Measurements from ENCODE around the gene TRIM16. TPM values are rescaled to one million over a fixed set of nuclear protein-coding genes. Genes with fewer than 3 reads are reported as not detected.
"Not testable (repeated sequence)": the region's sequence is repeated elsewhere in the genome, so short reads cannot be mapped to it uniquely, and the experiment has no call there.

The TRIM16 gene
- total and polyA plus RNA-seq, 2 of the 4 experiments (the other 2 are of a cell fraction): 22.3 to 52.5 TPM

GRCh38 chr17:15591986-15592385 is 92.1 kb downstream of the TRIM16 start:
- H3K9me1 ChIP-seq (ENCODE audit: insufficient read depth, low read length); H2AK9ac ChIP-seq (replicated peaks; ENCODE audit: low read depth, low read length, poor library complexity); DNase-seq; H2BK20ac ChIP-seq (ENCODE audit: low read depth, low read length); H3K4ac ChIP-seq (ENCODE audit: low read depth, low read length); H4K8ac ChIP-seq (ENCODE audit: low read depth in 2 of 2, low read length in 2 of 2); H4K5ac ChIP-seq (ENCODE audit: low read depth, low read length); in situ Hi-C loops (cut with MboI; ENCODE audit: low sequenced_read_pairs); H2BK5ac ChIP-seq (ENCODE audit: low read depth, low read length, poor library complexity, severe bottlenecking); CTCF ChIA-PET; H3K9ac ChIP-seq (ENCODE audit: low read depth, low read length); H3K14ac ChIP-seq (replicated peaks; ENCODE audit: low read depth, low read length); H2BK15ac ChIP-seq (ENCODE audit: low read depth, low read length); H3K36me3 ChIP-seq (ENCODE audit: control insufficient read depth, insufficient read depth, low read length); H2AFZ ChIP-seq (replicated peaks; ENCODE audit: low read length, poor library complexity); H3K56ac ChIP-seq (ENCODE audit: extremely low read depth, insufficient read depth, low read length); POLR2A ChIA-PET (ENCODE audit: unreplicated experiment); H3K4me2 ChIP-seq (ENCODE audit: low read depth, low read length); H3K79me1 ChIP-seq (ENCODE audit: low read depth in 1 of 2, low read length in 2 of 2); H4K91ac ChIP-seq (ENCODE audit: insufficient read depth, low read depth, low read length); H4K20me1 ChIP-seq (ENCODE audit: insufficient read depth, low read length); H2BK120ac ChIP-seq (ENCODE audit: low read depth, low read length); H3K9me3 ChIP-seq (ENCODE audit: control insufficient read depth, insufficient read depth, low read length); dilution Hi-C loops (cut with HindIII; ENCODE audit: low sequenced_read_pairs, unreplicated experiment); H3K4me3 ChIP-seq (ENCODE audit: insufficient read depth, low read depth, low read length); H3K27ac ChIP-seq (ENCODE audit: insufficient read depth, low read length); BruUV-seq (replicated peaks); H3K18ac ChIP-seq (ENCODE audit: low read depth, low read length); intact Hi-C loops (cut with micrococcal nuclease); H3K4me1 ChIP-seq (ENCODE audit: control insufficient read depth, insufficient read depth, low read length); ATAC-seq (ENCODE audit: low read depth); H3K23ac ChIP-seq (ENCODE audit: low read depth, low read length); H2AK5ac ChIP-seq (ENCODE audit: low read depth, low read length); H3K27me3 ChIP-seq (ENCODE audit: control insufficient read depth, insufficient read depth, low read length): not testable (repeated sequence)
- WGBS, 2 experiments (ENCODE audit: extremely low coverage in 2 of 2, insufficient read length in 1 of 2): no CpG with 5 or more reads among the region's 5 CpGs

DNA sequence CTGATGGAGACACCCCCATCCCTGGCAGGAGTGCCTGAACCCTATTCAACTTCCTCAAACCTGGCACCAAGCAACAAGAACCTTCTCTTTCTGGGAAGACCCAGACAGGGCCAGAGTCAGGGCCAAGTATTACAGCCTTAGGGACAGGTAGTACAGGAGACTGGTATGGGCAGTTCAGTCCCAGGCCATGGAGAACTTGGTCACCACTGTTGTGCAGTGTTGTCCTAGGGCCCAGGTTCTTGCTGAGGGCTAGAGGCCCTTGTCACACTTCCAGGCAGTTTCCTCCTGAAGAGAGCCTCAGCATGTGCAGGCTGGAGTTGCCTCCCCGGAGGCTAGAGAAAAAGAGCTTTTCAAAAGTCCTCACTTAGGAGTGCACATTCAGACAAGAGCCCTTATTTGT is 93.3 kb downstream of the TRIM16 start:
- H2BK5ac ChIP-seq (ENCODE audit: low read depth, low read length, poor library complexity, severe bottlenecking); H4K5ac ChIP-seq (ENCODE audit: low read depth, low read length); H3K36me3 ChIP-seq (ENCODE audit: control insufficient read depth, insufficient read depth, low read length); dilution Hi-C loops (cut with HindIII; ENCODE audit: low sequenced_read_pairs, unreplicated experiment); H2BK15ac ChIP-seq (ENCODE audit: low read depth, low read length); H4K91ac ChIP-seq (ENCODE audit: insufficient read depth, low read depth, low read length); H3K79me1 ChIP-seq (ENCODE audit: low read depth in 1 of 2, low read length in 2 of 2); H2AK5ac ChIP-seq (ENCODE audit: low read depth, low read length); H3K4me2 ChIP-seq (ENCODE audit: low read depth, low read length); BruUV-seq (replicated peaks); ATAC-seq (ENCODE audit: low read depth); H3K23ac ChIP-seq (ENCODE audit: low read depth, low read length); H3K4me3 ChIP-seq (ENCODE audit: insufficient read depth, low read depth, low read length); H2BK20ac ChIP-seq (ENCODE audit: low read depth, low read length); H3K4me1 ChIP-seq (ENCODE audit: control insufficient read depth, insufficient read depth, low read length); H4K20me1 ChIP-seq (ENCODE audit: insufficient read depth, low read length); CTCF ChIA-PET; H3K9me3 ChIP-seq (ENCODE audit: control insufficient read depth, insufficient read depth, low read length); H4K8ac ChIP-seq (ENCODE audit: low read depth in 2 of 2, low read length in 2 of 2); H2AK9ac ChIP-seq (replicated peaks; ENCODE audit: low read depth, low read length, poor library complexity); H3K27ac ChIP-seq (ENCODE audit: insufficient read depth, low read length); H3K56ac ChIP-seq (ENCODE audit: extremely low read depth, insufficient read depth, low read length); H2BK120ac ChIP-seq (ENCODE audit: low read depth, low read length); H3K18ac ChIP-seq (ENCODE audit: low read depth, low read length); H3K27me3 ChIP-seq (ENCODE audit: control insufficient read depth, insufficient read depth, low read length); in situ Hi-C loops (cut with MboI; ENCODE audit: low sequenced_read_pairs); POLR2A ChIA-PET (ENCODE audit: unreplicated experiment); H3K9me1 ChIP-seq (ENCODE audit: insufficient read depth, low read length); intact Hi-C loops (cut with micrococcal nuclease); H3K9ac ChIP-seq (ENCODE audit: low read depth, low read length); H3K14ac ChIP-seq (replicated peaks; ENCODE audit: low read depth, low read length); H2AFZ ChIP-seq (replicated peaks; ENCODE audit: low read length, poor library complexity); H3K4ac ChIP-seq (ENCODE audit: low read depth, low read length); DNase-seq: not testable (repeated sequence)
- whole genome bisulfite sequencing, 2 experiments (ENCODE audit: extremely low coverage in 2 of 2, insufficient read length in 1 of 2): no CpG with 5 or more reads among the region's 1 CpG

Data from IMR-90 (cell line).